Kidney epithelial cell (primary cell): ENCODE measurements around the gene TRAF2. TPM values are rescaled to one million over a fixed set of nuclear protein-coding genes. Genes with fewer than 3 reads are reported as not detected.

Experiments
- DNase-seq: peaks from one replicate; pipeline ENCODE4 v3.0.0-alpha.2; 2010; ENCODE audit warnings: low read depth
- H3K27me3 ChIP-seq: 2 replicates; pipeline ENCODE4 v1.6.0; 2011; ENCODE audit warnings: low read length; ENCODE audit not compliant: control insufficient read depth, insufficient read depth
- H3K36me3 ChIP-seq: 2 replicates; pipeline ENCODE4 v1.5.1; 2011; ENCODE audit warnings: low read length; ENCODE audit not compliant: control insufficient read depth, insufficient read depth
- H3K4me3 ChIP-seq: 2 replicates; pipeline ENCODE4 v1.5.1; 2011; ENCODE audit warnings: low read depth, mild to moderate bottlenecking, control low read depth, low read length
- total RNA-seq: library from RNA; depleted of rRNA; stranded (reverse); fragments of >200 nt; gene quantifications from 2 replicates; pipeline ENCODE4 v1.2.3, GENCODE V29; 2015
- TF ChIP-seq, protein P1 (sequence below): IDR thresholded peaks from 2 replicates; pipeline ENCODE4 v1.5.1; 2011; ENCODE audit warnings: mild to moderate bottlenecking, moderate library complexity, low read length, control low read depth, inconsistent platforms; ENCODE audit not compliant: insufficient read depth, poor library complexity, severe bottlenecking

Gene TRAF2
- total RNA-seq, 1 donor from 2014 or later, result 17.5 TPM

DNA sequence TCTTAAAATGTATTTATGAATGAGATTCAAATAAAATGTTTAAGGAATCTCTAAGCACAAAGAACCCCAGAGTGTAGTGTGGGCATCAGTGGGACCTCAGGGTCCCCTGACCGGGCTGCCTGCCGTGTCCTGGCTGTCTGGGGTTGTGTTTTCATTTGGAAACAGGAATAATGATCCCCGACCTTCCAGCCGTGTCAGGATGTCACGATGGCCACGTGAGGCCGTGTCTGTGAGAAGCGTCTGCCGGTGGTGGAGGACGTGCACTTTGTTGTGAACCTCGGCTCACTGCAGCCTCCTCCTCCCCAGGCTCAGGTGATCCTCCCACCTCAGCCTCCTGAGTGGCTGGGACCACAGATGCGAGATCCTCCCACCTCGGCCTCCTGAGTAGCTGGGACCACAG is 4.3 kb downstream of the TRAF2 start:
- no peak for DNase-seq
- Histone ChIP-seq H3K36me3 (no peaks in the 10 kb centered on the region), H3K27me3 (no peaks in the 10 kb centered on the region), H3K4me3 (no peak overlapping the region)
- TF ChIP-seq, protein P1, sequence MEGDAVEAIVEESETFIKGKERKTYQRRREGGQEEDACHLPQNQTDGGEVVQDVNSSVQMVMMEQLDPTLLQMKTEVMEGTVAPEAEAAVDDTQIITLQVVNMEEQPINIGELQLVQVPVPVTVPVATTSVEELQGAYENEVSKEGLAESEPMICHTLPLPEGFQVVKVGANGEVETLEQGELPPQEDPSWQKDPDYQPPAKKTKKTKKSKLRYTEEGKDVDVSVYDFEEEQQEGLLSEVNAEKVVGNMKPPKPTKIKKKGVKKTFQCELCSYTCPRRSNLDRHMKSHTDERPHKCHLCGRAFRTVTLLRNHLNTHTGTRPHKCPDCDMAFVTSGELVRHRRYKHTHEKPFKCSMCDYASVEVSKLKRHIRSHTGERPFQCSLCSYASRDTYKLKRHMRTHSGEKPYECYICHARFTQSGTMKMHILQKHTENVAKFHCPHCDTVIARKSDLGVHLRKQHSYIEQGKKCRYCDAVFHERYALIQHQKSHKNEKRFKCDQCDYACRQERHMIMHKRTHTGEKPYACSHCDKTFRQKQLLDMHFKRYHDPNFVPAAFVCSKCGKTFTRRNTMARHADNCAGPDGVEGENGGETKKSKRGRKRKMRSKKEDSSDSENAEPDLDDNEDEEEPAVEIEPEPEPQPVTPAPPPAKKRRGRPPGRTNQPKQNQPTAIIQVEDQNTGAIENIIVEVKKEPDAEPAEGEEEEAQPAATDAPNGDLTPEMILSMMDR, result no peak

GRCh38 chr9:136896027-136896426 is 9.7 kb downstream of the TRAF2 start:
- no peak overlapping the region for H3K4me3 ChIP-seq

GRCh38 chr9:136898483-136899100 is 12.3 kb downstream of the TRAF2 start:
- DNase-seq, result no peak
- Histone ChIP-seq H3K27me3 (no peaks in the 10 kb centered on the region), H3K36me3 (no peaks in the 10 kb centered on the region), H3K4me3 (no peak overlapping the region)
- TF ChIP-seq, protein P1, result no peak

More at GRCh38 chr9:136896027-136896426, 9.7 kb downstream of the TRAF2 start:
- no peak for DNase-seq
- TF ChIP-seq, protein P1, result no peak
- no peaks in the 10 kb centered on the region for H3K36me3 ChIP-seq
- H3K27me3 ChIP-seq, result no peaks in the 10 kb centered on the region

DNA sequence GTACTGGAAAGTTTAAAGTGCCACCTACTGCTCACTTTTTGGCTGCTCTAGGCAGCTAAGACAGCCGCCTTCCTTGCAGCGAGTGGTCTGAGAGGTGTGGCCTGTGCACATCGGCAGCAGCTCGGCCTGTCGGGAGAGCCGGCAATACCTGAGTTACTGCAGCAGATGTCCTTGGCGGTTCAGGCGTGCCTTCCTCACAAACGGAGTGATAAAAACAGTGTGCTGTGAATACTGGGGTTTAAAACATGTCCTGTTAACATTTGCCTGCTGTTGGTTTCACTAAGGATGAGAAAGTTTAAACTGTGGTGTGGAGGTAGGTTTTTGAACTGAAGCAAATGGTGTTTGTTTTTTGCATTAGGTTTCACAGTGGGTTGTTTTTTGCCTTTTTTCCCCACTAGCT is 12.9 kb downstream of the TRAF2 start:
- Histone ChIP-seq H3K27me3 (no peaks in the 10 kb centered on the region), H3K4me3 (no peak overlapping the region), H3K36me3 (no peaks in the 10 kb centered on the region)
- TF ChIP-seq, protein P1, result no peak
- DNase-seq, result no peak

- no peak overlapping the region for H3K4me3 ChIP-seq
- H3K27me3 ChIP-seq, result no peaks in the 10 kb centered on the region
- TF ChIP-seq, protein P1, result no peak
- no peak for DNase-seq
- H3K36me3 ChIP-seq, result no peaks in the 10 kb centered on the region
These were observed 14.2 kb downstream of the TRAF2 start for GRCh38 chr9:136900556-136900955.

GRCh38 chr9:136900988-136901515 is 14.7 kb downstream of the TRAF2 start:
- H3K27me3 ChIP-seq, result no peaks in the 10 kb centered on the region
- H3K4me3 ChIP-seq, result no peak overlapping the region
- H3K36me3 ChIP-seq, result no peaks in the 10 kb centered on the region
- DNase-seq, result no peak
- TF ChIP-seq, protein P1, result no peak
